IMR-90 (cell line): ENCODE results near the gene IGFBPL1. TPM values are rescaled to one million over a fixed set of nuclear protein-coding genes. Genes with fewer than 3 reads are reported as not detected.

Source experiments
- ATAC-seq: fragments of 200-7000 bp; cut with Tn5 transposase; 2 replicates; pipeline ENCODE4 v1.9.1; 2020; ENCODE audit warnings: low read depth, mild to moderate bottlenecking, moderate library complexity
- BruUV-seq: library from RNA; stranded (reverse); fragments of 400-500 nt; replicated peaks from 2 replicates; lab custom pipeline; 2021; lab: Mats Ljungman, UMichigan
- CTCF ChIA-PET: fragments of 300-600 bp; formaldehyde crosslinking; extraction: SDS; loops from one replicate; lab custom pipeline; 2021; ENCODE audit warnings: antibody characterized with exemption; lab: Yijun Ruan, JAX
- POLR2A ChIA-PET: fragments of 300-600 bp; sonication (Branson Sonifier 250); formaldehyde crosslinking; loops from one replicate; lab custom pipeline; 2022; ENCODE audit warnings: antibody characterized with exemption; ENCODE audit not compliant: unreplicated experiment; lab: Charles Lee
- DNase-seq: peaks from one replicate; pipeline ENCODE4 v3.0.0; 2013
- H2AFZ ChIP-seq: replicated peaks from 2 replicates; pipeline ENCODE3; 2013; ENCODE audit warnings: low read length, mild to moderate bottlenecking; ENCODE audit not compliant: poor library complexity
- H2AK5ac ChIP-seq: 2 replicates; pipeline ENCODE4 v1.6.1; 2013; ENCODE audit warnings: low read depth, low read length, inconsistent platforms
- H2AK9ac ChIP-seq: replicated peaks from 2 replicates; pipeline ENCODE3; 2013; ENCODE audit warnings: mild to moderate bottlenecking, low read depth, low read length, moderate library complexity; ENCODE audit not compliant: poor library complexity
- H2BK120ac ChIP-seq: 2 replicates; pipeline ENCODE4 v1.6.1; 2013; ENCODE audit warnings: low read depth, low read length, inconsistent platforms
- H2BK15ac ChIP-seq: 3 replicates; pipeline ENCODE4 v1.6.1; 2013; ENCODE audit warnings: low read depth, low read length, inconsistent platforms
- H2BK20ac ChIP-seq: 2 replicates; pipeline ENCODE4 v1.6.1; 2013; ENCODE audit warnings: low read depth, mild to moderate bottlenecking, inconsistent platforms, low read length, moderate library complexity
- H2BK5ac ChIP-seq: 2 replicates; pipeline ENCODE4 v1.6.1; 2013; ENCODE audit warnings: mild to moderate bottlenecking, low read depth, low read length, inconsistent platforms; ENCODE audit not compliant: poor library complexity, severe bottlenecking
- H3K14ac ChIP-seq: replicated peaks from 2 replicates; pipeline ENCODE4 v1.6.1; 2013; ENCODE audit warnings: low read depth, low read length, inconsistent platforms
- H3K18ac ChIP-seq: 2 replicates; pipeline ENCODE4 v1.6.1; 2013; ENCODE audit warnings: low read depth, low read length, control low read depth
- H3K23ac ChIP-seq: 2 replicates; pipeline ENCODE4 v1.6.1; 2013; ENCODE audit warnings: low read depth, low read length, inconsistent platforms
- H3K27ac ChIP-seq: 2 replicates; pipeline ENCODE4 v1.5.1; 2013; ENCODE audit warnings: mild to moderate bottlenecking, control low read depth, low read length; ENCODE audit not compliant: insufficient read depth
- H3K27me3 ChIP-seq: 2 replicates; pipeline ENCODE4 v1.6.1; 2013; ENCODE audit warnings: low read length; ENCODE audit not compliant: control insufficient read depth, insufficient read depth
- H3K36me3 ChIP-seq: 2 replicates; pipeline ENCODE4 v1.6.1; 2013; ENCODE audit warnings: low read length, mixed read lengths; ENCODE audit not compliant: control insufficient read depth, insufficient read depth
- H3K4ac ChIP-seq: 2 replicates; pipeline ENCODE4 v1.6.1; 2013; ENCODE audit warnings: low read depth, low read length, inconsistent platforms
- H3K4me1 ChIP-seq: 2 replicates; pipeline ENCODE4 v1.6.1; 2013; ENCODE audit warnings: low read length, mixed read lengths; ENCODE audit not compliant: control insufficient read depth, insufficient read depth
- H3K4me2 ChIP-seq: 2 replicates; pipeline ENCODE4 v1.6.1; 2013; ENCODE audit warnings: low read depth, mild to moderate bottlenecking, control low read depth, low read length, moderate library complexity
- H3K4me3 ChIP-seq: 2 replicates; pipeline ENCODE4 v1.5.1; 2013; ENCODE audit warnings: low read depth, mild to moderate bottlenecking, control low read depth, low read length, moderate library complexity; ENCODE audit not compliant: insufficient read depth
- H3K56ac ChIP-seq: 2 replicates; pipeline ENCODE4 v1.6.1; 2013; ENCODE audit warnings: low read length, inconsistent platforms; ENCODE audit not compliant: insufficient read depth; ENCODE audit errors: extremely low read depth
- H3K79me1 ChIP-seq, 2 experiments: 2 replicates each; pipeline ENCODE4 v1.6.1; 2013; ENCODE audit warnings: low read length in 2 of 2, inconsistent platforms in 1 of 2, low read depth in 1 of 2
- H3K9ac ChIP-seq: 2 replicates; pipeline ENCODE4 v1.6.1; 2013; ENCODE audit warnings: low read depth, low read length, control low read depth
- H3K9me1 ChIP-seq: 2 replicates; pipeline ENCODE4 v1.6.1; 2013; ENCODE audit warnings: low read length, inconsistent platforms; ENCODE audit not compliant: insufficient read depth
- H3K9me3 ChIP-seq: 2 replicates; pipeline ENCODE4 v1.6.1; 2013; ENCODE audit warnings: low read length; ENCODE audit not compliant: control insufficient read depth, insufficient read depth
- H4K20me1 ChIP-seq: 2 replicates; pipeline ENCODE4 v1.6.1; 2013; ENCODE audit warnings: low read length, inconsistent platforms; ENCODE audit not compliant: insufficient read depth
- H4K5ac ChIP-seq: 2 replicates; pipeline ENCODE4 v1.6.1; 2013; ENCODE audit warnings: mild to moderate bottlenecking, low read depth, low read length, control low read depth
- H4K8ac ChIP-seq, 2 experiments: 2 replicates each; pipeline ENCODE4 v1.6.1; 2013; ENCODE audit warnings: low read depth in 2 of 2, low read length in 2 of 2, control low read depth in 1 of 2, inconsistent platforms in 1 of 2
- H4K91ac ChIP-seq: 2 replicates; pipeline ENCODE4 v1.6.1; 2013; ENCODE audit warnings: low read depth, low read length, inconsistent platforms; ENCODE audit not compliant: insufficient read depth
- BHLHE40 ChIP-seq: fragments of 150-350 bp; IDR thresholded peaks from 2 replicates; pipeline ENCODE4 v1.6.1; 2016; ENCODE audit warnings: mild to moderate bottlenecking, low read depth, low read length
- CEBPB ChIP-seq: IDR thresholded peaks from 2 replicates; pipeline ENCODE4 v1.6.1; 2012; ENCODE audit warnings: low read depth, low read length, improper control_type of control experiment
- CHD1 ChIP-seq: IDR thresholded peaks from 2 replicates; pipeline ENCODE4 v1.6.1; 2012; ENCODE audit warnings: low read depth, low read length, improper control_type of control experiment
- CTCF ChIP-seq: conservative IDR thresholded peaks from 2 replicates; pipeline ENCODE4 v1.5.1; 2012; ENCODE audit warnings: mild to moderate bottlenecking, low read depth, low read length, improper control_type of control experiment
- ELK1 ChIP-seq: fragments of 150-350 bp; IDR thresholded peaks from 2 replicates; pipeline ENCODE4 v1.6.1; 2016; ENCODE audit warnings: low read depth, mild to moderate bottlenecking, low read length, moderate library complexity, borderline replicate concordance
- FOS ChIP-seq: fragments of 150-350 bp; IDR thresholded peaks from 2 replicates; pipeline ENCODE4 v1.6.1; 2016; ENCODE audit warnings: low read depth, low read length
- MAFK ChIP-seq: IDR thresholded peaks from 2 replicates; pipeline ENCODE4 v1.6.1; 2012; ENCODE audit warnings: low read depth, low read length, improper control_type of control experiment
- MAZ ChIP-seq: IDR thresholded peaks from 2 replicates; pipeline ENCODE4 v1.6.1; 2012; ENCODE audit warnings: low read depth, mild to moderate bottlenecking, low read length, improper control_type of control experiment, moderate library complexity, borderline replicate concordance
- MXI1 ChIP-seq: IDR thresholded peaks from 2 replicates; pipeline ENCODE4 v1.6.1; 2012; ENCODE audit warnings: low read depth, mild to moderate bottlenecking, low read length, moderate library complexity, borderline replicate concordance
- NFE2L2 ChIP-seq: fragments of 150-350 bp; IDR thresholded peaks from 2 replicates; pipeline ENCODE4 v1.6.1; 2016; ENCODE audit warnings: low read depth, mild to moderate bottlenecking, low read length
- POLR2A ChIP-seq: IDR thresholded peaks from 2 replicates; pipeline ENCODE4 v1.6.1; 2012; ENCODE audit warnings: mild to moderate bottlenecking, low read depth, low read length
- RAD21 ChIP-seq: IDR thresholded peaks from 2 replicates; pipeline ENCODE4 v1.6.1; 2012; ENCODE audit warnings: low read length, improper control_type of control experiment
- RCOR1 ChIP-seq: IDR thresholded peaks from 2 replicates; pipeline ENCODE4 v1.6.1; 2012; ENCODE audit warnings: mild to moderate bottlenecking, low read length, improper control_type of control experiment; ENCODE audit not compliant: insufficient replicate concordance
- RFX5 ChIP-seq: IDR thresholded peaks from 2 replicates; pipeline ENCODE4 v1.8.0; 2012; ENCODE audit warnings: low read depth, mild to moderate bottlenecking, low read length, moderate library complexity
- SMC3 ChIP-seq: fragments of 150-350 bp; IDR thresholded peaks from 2 replicates; pipeline ENCODE4 v1.6.1; 2016; ENCODE audit warnings: low read depth, mild to moderate bottlenecking, antibody characterized with exemption, low read length, moderate library complexity
- USF2 ChIP-seq: fragments of 150-350 bp; IDR thresholded peaks from 2 replicates; pipeline ENCODE4 v1.6.1; 2017; ENCODE audit warnings: mild to moderate bottlenecking, antibody characterized with exemption, low read length, low read depth
- WGBS, 2 experiments: methylation state at CpG; one replicate each; pipeline versions ENCODE4 v1.1.5 to v1.1.7; 2013; ENCODE audit warnings: missing lambda C conversion rate in 2 of 2; ENCODE audit not compliant: insufficient read length in 1 of 2; ENCODE audit errors: extremely low coverage in 2 of 2; 5-methylcytosine and 5-hydroxymethylcytosine counted together
- dilution Hi-C: fragments of 300-500 bp; cut with HindIII; formaldehyde crosslinking; loops from one replicate; pipeline ENCODE4 v1.14.3; 2018; ENCODE audit warnings: low sequenced_read_pairs; ENCODE audit not compliant: unreplicated experiment
- in situ Hi-C: fragments of 300-500 bp; cut with MboI; formaldehyde crosslinking; loops from 3 replicates; pipeline ENCODE4 v1.14.3; 2019; ENCODE audit warnings: low sequenced_read_pairs, inconsistent platforms, mixed read lengths
- intact Hi-C: fragments of 100-400 bp; cut with micrococcal nuclease; formaldehyde crosslinking; loops from 2 replicates; pipeline ENCODE4 v1.10.0; 2022
- polyA plus RNA-seq, 3 experiments: library from polyadenylated mRNA; depleted of rRNA; stranded (reverse); fragments of >200 nt; gene quantifications; 2 replicates each; pipeline ENCODE4 v1.2.3, GENCODE V29; 2012; ENCODE audit warnings: low replicate concordance in 1 of 3
- total RNA-seq: library from RNA; depleted of rRNA; stranded (reverse); fragments of >200 nt; gene quantifications from 2 replicates; pipeline ENCODE4 v1.2.3, GENCODE V29; 2012

The IGFBPL1 gene
- total and polyA plus RNA-seq, 2 of the 4 experiments (the other 2 are of a cell fraction), result not detected

GRCh38 chr9:38418366-38418765, 5.9 kb downstream of the IGFBPL1 start:
- ATAC-seq (no peak), DNase-seq (no peak)
- no CpG with 5 or more reads among the region's 1 CpG for WGBS, 2 experiments
- Histone ChIP-seq H2AFZ (no peak overlapping the region), H2AK5ac (no peak overlapping the region), H4K91ac (no peak overlapping the region), H2BK15ac (no peak overlapping the region), H4K20me1 (no peaks in the 10 kb centered on the region), H2BK20ac (no peak overlapping the region), H3K23ac (no peak overlapping the region), H3K36me3 (no peaks in the 10 kb centered on the region), H3K27ac (no peak overlapping the region), H3K14ac (no peak overlapping the region), H3K4ac (no peak overlapping the region), H3K9me1 (no peaks in the 10 kb centered on the region), H3K4me3 (no peak overlapping the region), H4K8ac (no peak overlapping the region), H3K4me1 (no peaks in the 10 kb centered on the region), H4K5ac (no peak overlapping the region), H3K9ac (no peak overlapping the region), H3K79me1 (no peaks in the 10 kb centered on the region), H3K18ac (no peak overlapping the region), H3K4me2 (no peak overlapping the region), H2AK9ac (no peak overlapping the region), H2BK120ac (no peak overlapping the region), H2BK5ac (no peak overlapping the region), H3K27me3 (peaks cover 73% of the 10 kb centered on the region), H3K9me3 (no peaks in the 10 kb centered on the region), H3K56ac (no peak overlapping the region)
- intact Hi-C loops, result no loop called here
- in situ Hi-C loops, result no loop called here
- ChIA-PET POLR2A (no interaction called here), CTCF (no interaction called here)
- no TSS peak for BruUV-seq
- dilution Hi-C loops, result no loop called here
- no peak for TF ChIP-seq BHLHE40
- no peak for TF ChIP-seq MAFK
- no peak for TF ChIP-seq CHD1
- TF ChIP-seq CEBPB, result no peak
- no peak for TF ChIP-seq CTCF
- TF ChIP-seq MXI1, result no peak
- no peak for TF ChIP-seq SMC3
- no peak for TF ChIP-seq RFX5
- no peak for TF ChIP-seq USF2
- no peak for TF ChIP-seq POLR2A
- no peak for TF ChIP-seq ELK1
- TF ChIP-seq MAZ, result no peak
- TF ChIP-seq RCOR1, result no peak
- no peak for TF ChIP-seq RAD21
- TF ChIP-seq FOS, result no peak
- no peak for TF ChIP-seq NFE2L2
